Measurements from ENCODE around the gene ATP6V1C2. TPM values are rescaled to one million over a fixed set of nuclear protein-coding genes. Genes with fewer than 3 reads are reported as not detected.

The ATP6V1C2 gene
- polyA plus RNA-seq, 3 donors from 2014 or later = 0.26 TPM; not detected in 1

DNA sequence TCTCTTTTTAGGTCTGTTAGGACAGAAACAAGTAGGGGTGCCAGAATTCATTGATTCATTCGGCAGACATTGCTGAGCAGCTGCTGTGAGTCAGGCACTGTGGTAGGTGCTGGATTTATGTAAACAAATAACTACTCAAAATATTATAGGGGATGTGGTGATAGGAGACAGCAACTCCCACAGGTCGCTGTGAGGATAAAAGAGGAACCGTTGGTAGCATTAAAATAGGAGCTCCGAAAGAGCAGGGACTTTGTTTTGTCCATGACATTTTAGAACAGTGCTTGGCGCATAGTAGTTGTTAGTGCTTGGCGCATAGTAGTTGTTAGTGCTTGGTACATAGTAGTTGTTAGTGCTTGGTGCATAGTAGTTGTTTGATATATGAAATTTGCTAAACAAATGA lies 29.2 kb downstream of the ATP6V1C2 start:
- H3K27ac Mint-ChIP-seq = no peak overlapping the region
- no peak overlapping the region for H3K4me3 Mint-ChIP-seq
- H3K27me3 Mint-ChIP-seq (ENCODE audit: low read depth in 3 of 3) = peaks cover 0 to 4% (median 3%) of the 10 kb centered on the region in 3 donors
- DNase-seq = no peak
- no peaks in the 10 kb centered on the region for H3K9me3 Mint-ChIP-seq
- no peaks in the 10 kb centered on the region for H3K36me3 Mint-ChIP-seq
- H3K4me1 Mint-ChIP-seq = peaks cover 0 to 2% of the 10 kb centered on the region in 2 donors

DNA sequence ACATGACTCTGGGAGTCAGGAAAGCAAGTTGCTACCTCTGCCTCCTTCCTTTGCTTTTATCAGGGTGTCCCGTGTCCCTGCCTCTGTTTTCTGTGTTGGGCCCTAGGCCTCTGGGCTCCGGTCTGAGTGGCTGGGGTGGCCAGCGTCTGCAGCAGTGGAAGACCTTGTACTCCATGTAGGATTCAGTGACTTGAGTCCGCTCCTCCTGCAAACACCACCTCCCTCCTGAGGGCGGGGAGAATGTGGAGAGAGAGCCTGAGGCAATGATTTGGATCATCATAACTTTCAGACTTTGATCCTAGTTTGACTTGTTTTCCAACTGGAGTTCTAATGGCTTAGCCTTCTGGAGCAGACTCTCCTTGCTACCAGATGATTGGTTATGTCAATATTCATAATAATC lies 30.8 kb downstream of the ATP6V1C2 start:
- Mint-ChIP-seq H3K27ac (no peak overlapping the region), H3K4me1 (no peaks in the 10 kb centered on the region)

DNA sequence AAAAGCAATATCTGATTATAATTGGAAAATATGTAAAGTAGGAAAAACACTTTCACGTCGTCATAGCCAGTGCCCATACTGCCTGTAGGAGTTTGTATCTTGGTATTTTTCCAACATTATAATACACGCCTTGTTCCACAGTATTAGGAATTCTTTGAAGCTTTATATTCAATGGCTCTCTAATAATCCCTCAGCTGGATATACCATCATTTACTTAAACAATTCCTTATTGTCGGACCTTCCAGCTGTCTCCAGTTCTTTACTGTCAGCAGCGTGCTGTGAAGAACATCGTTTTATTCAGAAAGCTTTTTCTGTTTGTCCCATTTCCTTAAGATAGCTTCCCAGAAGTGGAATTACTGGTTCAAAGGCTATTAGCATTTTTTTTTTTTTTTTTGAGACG lies 31.7 kb downstream of the ATP6V1C2 start:
- H3K4me1 Mint-ChIP-seq = no peaks in the 10 kb centered on the region
- H3K9me3 Mint-ChIP-seq = no peaks in the 10 kb centered on the region
- H3K4me3 Mint-ChIP-seq = no peak overlapping the region
- no peak for DNase-seq
- H3K27ac Mint-ChIP-seq = no peak overlapping the region
- H3K36me3 Mint-ChIP-seq = no peaks in the 10 kb centered on the region
- H3K27me3 Mint-ChIP-seq (ENCODE audit: low read depth in 3 of 3) = peaks cover 0 to 6% (median 2%) of the 10 kb centered on the region in 3 donors

More for the DNA sequence above, 30.8 kb downstream of the ATP6V1C2 start:
- H3K9me3 Mint-ChIP-seq = no peaks in the 10 kb centered on the region
- peaks cover 0 to 6% (median 2%) of the 10 kb centered on the region in 3 donors for H3K27me3 Mint-ChIP-seq (ENCODE audit: low read depth in 3 of 3)
- H3K36me3 Mint-ChIP-seq = no peaks in the 10 kb centered on the region
- DNase-seq = no peak
- no peak overlapping the region for H3K4me3 Mint-ChIP-seq

DNA sequence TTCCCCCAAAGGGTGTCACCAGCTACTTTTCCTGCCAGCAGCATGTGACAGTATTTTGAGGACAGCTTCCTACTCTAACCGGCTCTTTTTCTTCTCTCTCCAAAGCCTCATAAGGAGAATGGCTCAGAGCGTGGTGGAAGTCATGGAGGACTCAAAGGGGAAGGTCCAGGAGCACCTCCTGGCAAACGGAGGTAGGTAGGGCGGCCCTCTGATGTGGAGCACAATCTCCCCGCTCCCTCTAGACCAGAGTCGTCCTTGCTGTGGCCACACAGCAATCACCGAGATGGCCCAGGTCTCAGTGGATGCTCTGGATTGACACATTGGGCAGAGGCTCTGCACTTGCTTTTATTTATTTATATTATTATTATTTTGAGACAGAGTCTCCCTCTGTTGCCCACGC lies 32.4 kb downstream of the ATP6V1C2 start:
- Mint-ChIP-seq H3K27ac (no peak overlapping the region), H3K36me3 (no peaks in the 10 kb centered on the region), H3K4me3 (no peak overlapping the region), H3K4me1 (no peaks in the 10 kb centered on the region), H3K27me3 (ENCODE audit: low read depth in 3 of 3) (peaks cover 0 to 6% (median 2%) of the 10 kb centered on the region in 3 donors), H3K9me3 (no peaks in the 10 kb centered on the region)
- DNase-seq = no peak

DNA sequence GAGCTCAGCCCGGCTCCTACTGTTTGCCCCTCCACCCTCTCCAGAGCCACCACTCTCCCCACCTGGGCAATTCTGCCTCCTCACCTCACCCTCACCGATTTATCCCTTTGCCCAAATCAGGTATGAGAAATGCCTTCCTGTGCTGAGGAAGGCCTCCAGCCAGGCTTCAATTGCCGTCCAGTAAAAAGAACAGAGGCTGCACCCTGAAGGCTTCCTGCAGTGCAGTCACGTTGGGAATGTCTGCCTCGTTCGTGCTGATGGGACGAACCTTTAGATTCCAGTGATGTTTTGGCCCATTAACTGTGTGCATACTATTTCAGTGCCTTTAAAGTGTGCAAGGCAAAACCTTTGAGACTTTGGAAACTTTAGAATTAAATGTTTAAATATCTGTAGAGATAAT lies 34.2 kb downstream of the ATP6V1C2 start:
- no peak overlapping the region for H3K27ac Mint-ChIP-seq
- peaks cover 0 to 2% (median 0%) of the 10 kb centered on the region in 3 donors for H3K27me3 Mint-ChIP-seq (ENCODE audit: low read depth in 3 of 3)
- no peak for DNase-seq
- no peaks in the 10 kb centered on the region for H3K36me3 Mint-ChIP-seq
- no peaks in the 10 kb centered on the region for H3K4me1 Mint-ChIP-seq
- no peaks in the 10 kb centered on the region for H3K9me3 Mint-ChIP-seq
- H3K4me3 Mint-ChIP-seq = no peak overlapping the region

DNA sequence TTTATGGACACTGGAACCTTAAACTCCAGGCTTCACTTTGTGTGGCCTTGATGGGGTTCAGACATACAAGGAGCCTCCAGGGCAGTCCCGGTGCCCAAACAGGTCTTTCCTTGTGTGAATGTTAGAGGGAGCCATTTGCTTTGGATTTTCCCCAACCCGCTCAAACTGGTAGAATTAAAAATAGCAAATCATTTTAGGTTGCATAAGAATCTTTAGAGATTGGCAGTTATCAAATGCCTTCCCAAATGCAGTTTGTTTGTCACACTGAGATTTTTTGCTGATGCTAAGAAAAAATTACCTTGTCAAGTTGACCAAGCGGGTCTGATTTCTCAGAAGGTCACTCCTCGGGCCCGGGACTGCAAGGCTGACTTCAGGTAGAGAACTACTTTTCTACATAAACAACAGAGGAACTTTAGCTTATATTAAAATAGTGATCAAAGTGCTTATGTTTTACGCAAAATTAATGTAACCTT lies 36.4 kb downstream of the ATP6V1C2 start:
- peaks cover 0 to 2% (median 0%) of the 10 kb centered on the region in 3 donors for H3K27me3 Mint-ChIP-seq (ENCODE audit: low read depth in 3 of 3)
- H3K36me3 Mint-ChIP-seq = no peaks in the 10 kb centered on the region
- H3K4me1 Mint-ChIP-seq = no peaks in the 10 kb centered on the region
- H3K4me3 Mint-ChIP-seq = no peak overlapping the region
- DNase-seq = no peak
- no peaks in the 10 kb centered on the region for H3K9me3 Mint-ChIP-seq
- no peak overlapping the region for H3K27ac Mint-ChIP-seq

DNA sequence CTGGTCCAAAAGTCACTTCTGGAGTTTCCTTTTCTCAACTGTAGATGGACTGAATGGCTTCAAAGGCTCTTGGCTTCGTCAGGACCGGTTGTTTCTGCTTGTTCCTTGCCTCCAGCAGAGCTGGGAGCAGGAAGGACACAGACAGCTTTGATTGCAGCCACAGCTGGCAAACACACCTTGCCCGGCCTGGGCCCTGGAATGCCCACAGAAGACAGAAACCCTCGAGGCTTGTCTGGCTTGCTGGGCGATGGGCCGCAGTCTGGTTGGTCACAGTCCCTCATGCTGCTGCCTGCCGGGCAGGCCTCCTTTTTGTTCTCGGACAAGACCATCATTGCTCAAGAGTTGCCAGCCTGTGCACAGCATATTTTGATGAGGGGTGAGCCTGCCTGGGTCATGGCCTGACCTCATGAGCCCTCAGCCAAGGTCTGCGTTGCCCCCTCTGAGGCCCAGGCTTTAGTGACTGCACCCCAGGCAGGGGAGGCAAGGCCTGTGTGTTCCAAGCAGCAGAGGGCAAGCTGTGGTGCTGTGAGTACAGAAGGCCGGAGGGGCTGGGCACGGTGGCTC lies 37.8 kb downstream of the ATP6V1C2 start:
- no peak for DNase-seq
- H3K9me3 Mint-ChIP-seq = no peaks in the 10 kb centered on the region
- H3K27ac Mint-ChIP-seq = no peak overlapping the region
- no peaks in the 10 kb centered on the region for H3K36me3 Mint-ChIP-seq
- H3K4me3 Mint-ChIP-seq = no peak overlapping the region
- H3K27me3 Mint-ChIP-seq (ENCODE audit: low read depth in 3 of 3) = peaks cover 0 to 2% (median 0%) of the 10 kb centered on the region in 3 donors
- H3K4me1 Mint-ChIP-seq = no peaks in the 10 kb centered on the region

DNA sequence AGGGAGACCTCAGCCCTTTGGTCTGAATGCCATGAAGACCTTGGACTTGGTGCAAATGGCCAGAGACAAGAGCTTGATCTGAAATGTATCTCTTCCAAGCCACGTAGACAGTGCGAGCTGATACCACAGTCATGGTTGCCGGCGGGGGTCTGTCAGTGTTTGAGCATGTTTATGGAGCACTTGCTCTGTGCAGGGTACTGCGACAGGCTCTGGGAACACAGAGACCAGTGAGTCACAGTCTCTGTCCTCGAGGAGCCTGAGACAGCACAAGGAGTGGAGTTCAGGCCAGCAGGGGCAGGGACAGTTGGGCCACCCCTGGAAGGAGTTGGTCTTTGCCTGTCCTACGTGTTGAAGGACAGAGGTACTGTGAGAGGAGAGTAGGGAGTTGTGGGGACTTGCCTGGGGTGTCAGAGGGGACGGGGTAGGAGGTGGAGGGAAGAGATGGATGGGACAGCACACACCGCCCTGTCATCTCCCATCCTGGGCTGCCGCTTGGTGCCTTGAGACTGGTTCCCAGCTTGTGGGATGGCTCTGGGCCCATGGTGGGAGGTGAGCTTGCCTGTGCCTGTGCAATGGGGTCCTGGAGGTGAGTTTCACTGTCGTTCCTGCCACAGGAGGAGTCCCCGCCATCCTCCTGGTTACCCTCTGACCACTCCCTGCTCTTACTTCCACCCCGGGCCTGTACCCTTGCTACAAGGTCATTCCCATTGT lies 39.5 kb downstream of the ATP6V1C2 start:
- no peaks in the 10 kb centered on the region for H3K36me3 Mint-ChIP-seq
- peaks cover 0 to under 1% (median 0%) of the 10 kb centered on the region in 3 donors for H3K27me3 Mint-ChIP-seq (ENCODE audit: low read depth in 3 of 3)
- no peak overlapping the region for H3K4me3 Mint-ChIP-seq
- H3K4me1 Mint-ChIP-seq = no peaks in the 10 kb centered on the region
- H3K9me3 Mint-ChIP-seq = no peaks in the 10 kb centered on the region
- H3K27ac Mint-ChIP-seq = no peak overlapping the region
- DNase-seq = no peak

DNA sequence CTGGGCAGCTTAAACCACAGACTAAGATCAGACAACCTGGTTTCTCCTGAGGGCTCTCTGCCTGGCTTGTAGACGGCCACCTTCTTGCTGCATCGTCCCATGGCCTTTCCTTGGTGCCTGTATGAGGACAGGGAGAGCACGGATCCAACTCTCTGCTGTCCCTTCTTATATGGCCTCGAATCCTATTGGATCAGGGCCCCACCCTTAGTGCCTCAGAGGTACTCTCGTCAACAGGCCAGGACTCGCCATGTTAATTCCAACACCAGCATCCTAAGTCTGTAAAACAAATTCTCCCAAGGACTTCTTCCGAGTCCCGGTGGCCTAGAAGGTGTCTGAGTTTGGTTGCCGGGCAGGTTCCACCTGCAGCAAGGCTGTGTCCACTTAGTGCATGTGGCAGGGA lies 40.2 kb downstream of the ATP6V1C2 start:
- no peak overlapping the region for H3K27ac Mint-ChIP-seq
- H3K36me3 Mint-ChIP-seq = no peaks in the 10 kb centered on the region
- peaks cover 0 to 2% (median 0%) of the 10 kb centered on the region in 3 donors for H3K27me3 Mint-ChIP-seq (ENCODE audit: low read depth in 3 of 3)
- no peak overlapping the region for H3K4me3 Mint-ChIP-seq
- no peaks in the 10 kb centered on the region for H3K4me1 Mint-ChIP-seq
- DNase-seq = no peak
- no peaks in the 10 kb centered on the region for H3K9me3 Mint-ChIP-seq

DNA sequence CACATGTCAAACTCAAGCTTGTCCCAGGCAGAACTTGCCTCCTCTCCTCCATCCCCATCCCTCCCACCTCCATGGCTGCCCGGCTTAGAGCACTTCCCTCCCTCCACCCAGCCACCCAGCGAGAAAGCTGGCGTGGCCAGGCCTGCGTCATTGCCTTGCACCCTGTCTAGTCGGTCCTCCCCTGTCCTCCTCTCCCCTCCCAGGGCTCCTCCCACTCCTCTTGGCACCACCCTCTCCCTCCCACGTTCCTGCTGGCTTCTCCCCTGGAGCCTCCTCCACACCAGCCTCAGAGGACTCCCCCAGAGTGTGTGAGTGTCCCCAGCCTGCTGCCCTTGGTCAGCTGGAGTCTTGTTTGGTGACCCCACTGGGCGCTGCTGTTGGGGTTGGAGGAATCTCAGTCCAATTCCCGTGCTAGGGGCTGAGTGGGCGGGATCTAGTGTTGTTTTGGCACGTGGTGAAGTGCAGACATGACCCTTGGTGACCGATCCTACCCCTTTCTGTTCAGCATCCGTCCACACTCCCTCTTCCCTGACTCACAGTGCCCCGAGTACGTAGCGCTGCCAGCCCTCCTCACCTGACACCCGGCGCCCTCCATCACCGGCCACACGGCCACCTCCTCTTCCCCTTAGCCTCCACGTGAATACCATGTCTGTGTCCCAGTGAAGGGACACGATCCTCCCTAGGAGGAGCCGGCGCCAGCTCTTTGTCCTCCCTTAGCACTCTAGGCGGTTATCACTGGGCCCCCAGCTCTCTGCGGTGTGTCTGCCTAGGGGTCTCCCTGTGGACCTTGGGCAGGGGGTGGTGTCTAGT lies 41.4 kb downstream of the ATP6V1C2 start:
- Mint-ChIP-seq H3K36me3 (no peaks in the 10 kb centered on the region), H3K4me1 (no peaks in the 10 kb centered on the region), H3K9me3 (no peaks in the 10 kb centered on the region), H3K27ac (no peak overlapping the region), H3K27me3 (ENCODE audit: low read depth in 3 of 3) (peaks cover 0 to 2% (median 0%) of the 10 kb centered on the region in 3 donors), H3K4me3 (no peak overlapping the region)
- no peak for DNase-seq

DNA sequence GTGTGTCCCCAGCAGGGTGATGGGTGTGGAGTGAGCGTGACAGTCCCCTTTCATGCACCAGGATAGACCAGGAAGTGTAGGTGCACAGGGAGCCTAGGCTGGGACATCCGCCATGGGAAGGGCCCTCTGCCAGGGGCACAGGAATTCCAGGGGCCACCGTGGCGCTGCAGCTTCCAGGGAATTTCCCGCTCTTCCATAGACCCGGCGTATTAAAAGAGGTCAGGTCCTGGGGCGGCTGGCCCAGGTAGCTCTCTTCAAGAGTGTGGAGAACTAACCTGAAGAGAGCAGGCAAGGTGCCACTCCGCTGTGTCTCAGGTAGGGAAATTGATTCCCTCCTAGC lies 42.0 kb downstream of the ATP6V1C2 start:
- Mint-ChIP-seq H3K27ac (no peak overlapping the region), H3K4me3 (no peak overlapping the region), H3K9me3 (no peaks in the 10 kb centered on the region), H3K27me3 (ENCODE audit: low read depth in 3 of 3) (peaks cover 0 to 2% (median 0%) of the 10 kb centered on the region in 3 donors), H3K4me1 (no peaks in the 10 kb centered on the region), H3K36me3 (no peaks in the 10 kb centered on the region)
- no peak for DNase-seq

DNA sequence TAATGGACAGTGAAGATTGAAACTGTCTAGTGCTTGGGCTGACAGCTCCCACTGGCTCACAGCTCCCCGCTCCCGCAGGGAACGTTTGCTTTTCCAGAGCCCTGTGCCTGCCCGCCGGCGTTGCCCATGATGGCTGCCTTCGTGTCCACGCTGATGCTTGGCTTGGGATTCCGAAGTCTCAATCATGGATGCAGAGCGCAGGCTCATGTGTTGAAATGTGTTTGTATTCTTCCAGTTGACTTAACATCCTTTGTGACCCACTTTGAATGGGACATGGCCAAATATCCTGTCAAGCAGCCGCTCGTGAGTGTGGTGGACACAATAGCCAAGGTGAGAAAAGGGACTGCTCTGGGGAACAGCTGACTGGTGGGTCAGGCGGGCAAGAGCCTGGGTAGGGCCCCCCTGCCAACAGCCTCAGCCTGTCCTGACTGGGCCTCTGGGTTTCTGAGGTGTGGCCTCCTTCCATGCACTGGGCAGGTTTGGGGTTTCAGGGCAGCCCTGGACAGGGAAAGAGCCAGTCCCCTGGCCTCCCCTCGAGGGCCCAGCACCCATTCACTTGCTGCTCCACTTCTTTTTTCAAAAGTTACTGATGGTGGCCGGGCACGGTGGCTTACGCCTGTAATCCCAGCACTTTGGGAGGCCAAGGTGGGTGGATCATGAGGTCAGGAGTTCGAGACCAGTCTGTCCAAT lies 42.8 kb downstream of the ATP6V1C2 start:
- Mint-ChIP-seq H3K27ac (no peak overlapping the region), H3K4me3 (no peak overlapping the region), H3K27me3 (ENCODE audit: low read depth in 3 of 3) (peaks cover 1 to 2% (median 2%) of the 10 kb centered on the region in 3 donors), H3K36me3 (no peaks in the 10 kb centered on the region), H3K9me3 (no peaks in the 10 kb centered on the region), H3K4me1 (no peaks in the 10 kb centered on the region)
- DNase-seq = no peak

DNA sequence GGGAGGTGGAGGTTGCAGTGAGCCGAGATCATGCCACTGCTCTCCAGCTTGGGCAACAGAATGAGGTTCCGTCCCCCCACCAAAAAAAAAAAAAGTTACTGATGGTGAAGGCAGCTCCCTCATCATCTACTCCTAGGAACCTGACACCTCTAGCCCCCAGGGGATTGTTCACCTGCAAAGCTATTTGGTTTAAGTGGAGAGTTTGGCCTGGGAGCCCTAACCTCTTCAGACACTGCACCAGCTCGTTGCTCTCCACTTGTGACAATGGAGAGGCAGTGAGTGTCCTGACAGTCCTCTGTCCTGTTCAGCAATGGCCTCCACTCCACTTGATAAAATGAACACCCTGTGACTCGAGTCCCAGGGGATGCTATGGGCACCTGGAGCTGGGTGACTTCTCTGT lies 43.5 kb downstream of the ATP6V1C2 start:
- no peaks in the 10 kb centered on the region for H3K36me3 Mint-ChIP-seq
- no peak overlapping the region for H3K27ac Mint-ChIP-seq
- DNase-seq = no peak
- H3K27me3 Mint-ChIP-seq (ENCODE audit: low read depth in 3 of 3) = peaks cover 2% of the 10 kb centered on the region in 3 donors
- H3K9me3 Mint-ChIP-seq = no peaks in the 10 kb centered on the region
- H3K4me3 Mint-ChIP-seq = no peak overlapping the region
- H3K4me1 Mint-ChIP-seq = no peaks in the 10 kb centered on the region

DNA sequence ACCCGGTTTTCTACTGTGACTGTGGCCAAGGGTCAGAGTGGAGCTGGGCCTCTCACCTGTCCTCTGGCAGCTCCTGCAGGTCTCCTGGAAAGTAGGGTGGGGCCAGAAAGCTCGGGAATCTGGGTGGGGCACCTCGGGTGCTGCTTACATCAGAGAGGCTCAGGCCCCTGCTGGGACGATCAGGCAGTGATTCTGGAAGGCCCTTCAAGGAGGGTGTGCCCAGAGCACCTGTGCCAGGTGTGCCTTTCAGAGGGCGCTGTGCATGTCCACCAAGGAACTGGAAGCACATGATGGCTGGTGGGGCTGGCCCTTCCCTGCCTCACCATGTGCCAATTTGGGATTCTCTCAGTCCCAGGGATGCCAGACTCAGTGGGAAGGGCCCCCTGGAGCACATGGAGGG lies 44.0 kb downstream of the ATP6V1C2 start:
- Mint-ChIP-seq H3K4me1 (no peaks in the 10 kb centered on the region), H3K27me3 (ENCODE audit: low read depth in 3 of 3) (peaks cover 2% of the 10 kb centered on the region in 3 donors), H3K27ac (no peak overlapping the region), H3K36me3 (no peaks in the 10 kb centered on the region), H3K4me3 (no peak overlapping the region), H3K9me3 (no peaks in the 10 kb centered on the region)
- no peak for DNase-seq
